GM19397 (cell line): ENCODE results near the gene UPF3A.
"Not testable (repeated sequence)": the region's sequence is repeated elsewhere in the genome, so short reads cannot be mapped to it uniquely, and the experiment has no call there.

Source experiments
- ATAC-seq: cut with Tn5 transposase; IDR thresholded peaks from one replicate; pipeline ENCODE4 v1.9.1; 2021; ENCODE audit warnings: mild to moderate bottlenecking, moderate library complexity; ENCODE audit not compliant: unreplicated experiment

UPF3A gene

GRCh38 chr13:114281351-114282040 lies at the start of gene UPF3A:
Gene UPF3A (plus strand): TSS chr13:114281601. CDS start chr13:114281640, 39 bp downstream.
- peak; percentile 75 for ATAC-seq

- ATAC-seq: no peak
These were observed 49.5 kb upstream of the UPF3A start for GRCh38 chr13:114231886-114232285.

GRCh38 chr13:114234266-114234644 lies 47.1 kb upstream of the UPF3A start:
- no peak for ATAC-seq

GRCh38 chr13:114234645-114235421 lies 46.6 kb upstream of the UPF3A start, which contains the start of gene CDC16:
Gene CDC16 (plus strand): TSS chr13:114234897. CDS start chr13:114235085, 188 bp downstream.
- ATAC-seq: peak; percentile 90

- no peak for ATAC-seq
These were observed 45.7 kb upstream of the UPF3A start for GRCh38 chr13:114235697-114236096.

- no peak for ATAC-seq
These were observed 45.2 kb upstream of the UPF3A start for GRCh38 chr13:114236227-114236626.

- no peak for ATAC-seq
These were observed 43.8 kb upstream of the UPF3A start for GRCh38 chr13:114237415-114238112.

GRCh38 chr13:114241918-114242317 lies 39.5 kb upstream of the UPF3A start:
- ATAC-seq: no peak

GRCh38 chr13:114243971-114244370 lies 37.4 kb upstream of the UPF3A start:
- no peak for ATAC-seq

GRCh38 chr13:114244637-114245036 lies 36.8 kb upstream of the UPF3A start:
- no peak for ATAC-seq

GRCh38 chr13:114248011-114248410 lies 33.4 kb upstream of the UPF3A start:
- ATAC-seq: no peak

- no peak for ATAC-seq
These were observed 32.3 kb upstream of the UPF3A start for GRCh38 chr13:114249077-114249476.

- not testable (repeated sequence) for ATAC-seq
These were observed 29.6 kb upstream of the UPF3A start for GRCh38 chr13:114251639-114252440.

GRCh38 chr13:114256547-114256946 lies 24.9 kb upstream of the UPF3A start:
- no peak for ATAC-seq

GRCh38 chr13:114257014-114257413 lies 24.4 kb upstream of the UPF3A start:
- no peak for ATAC-seq

- no peak for ATAC-seq
These were observed 22.8 kb upstream of the UPF3A start for GRCh38 chr13:114258589-114258988.

GRCh38 chr13:114259374-114259773 lies 22.0 kb upstream of the UPF3A start:
- ATAC-seq: no peak

- ATAC-seq: no peak
These were observed 21.4 kb upstream of the UPF3A start for GRCh38 chr13:114259974-114260373.

GRCh38 chr13:114260814-114261213 lies 20.6 kb upstream of the UPF3A start:
- ATAC-seq: no peak

GRCh38 chr13:114261328-114261965 lies 20.0 kb upstream of the UPF3A start:
- no peak for ATAC-seq
